GM12892 (cell line): ENCODE data around the gene PTCHD1.

Experiments
- DNase-seq: peaks from one replicate; pipeline ENCODE4 v3.0.0; 2011; ENCODE audit not compliant: insufficient read length
- FAIRE-seq: peaks from 2 replicates; lab custom pipeline; 2011; peaks lifted over from hg19 to GRCh38; lab: Jason Lieb, UNC
- POLR2A ChIP-seq: IDR thresholded peaks from 2 replicates; pipeline ENCODE4 v1.6.1; 2011; ENCODE audit warnings: low read depth, low read length, control low read depth
- POLR2AphosphoS5 ChIP-seq: IDR thresholded peaks from 2 replicates; pipeline ENCODE4 v1.6.1; 2011; ENCODE audit warnings: low read depth, low read length, control low read depth
- TAF1 ChIP-seq: IDR thresholded peaks from 2 replicates; pipeline ENCODE4 v1.6.1; 2011; ENCODE audit warnings: low read depth, mild to moderate bottlenecking, control low read depth, low read length, borderline replicate concordance

The PTCHD1 gene

DNA sequence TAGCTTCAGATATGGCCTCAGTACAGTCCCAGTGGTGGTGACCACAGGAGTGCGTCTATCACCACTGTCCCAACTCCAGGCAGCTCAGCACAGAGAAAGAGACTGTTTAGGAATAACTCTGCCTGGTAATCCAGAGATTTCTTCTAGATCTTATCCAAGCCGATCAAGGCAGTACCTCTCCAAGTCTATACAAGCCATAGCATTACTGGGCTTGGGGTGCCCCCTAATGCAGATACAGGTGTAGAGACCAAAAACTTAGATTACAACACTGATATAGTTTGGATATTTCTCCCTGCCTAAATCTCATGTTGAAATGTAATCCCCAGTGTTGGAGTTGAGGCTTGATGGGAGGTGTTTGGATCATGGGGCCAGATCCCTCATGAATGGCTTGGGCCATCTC, 100.9 kb downstream of the PTCHD1 start:
- FAIRE-seq (no peak), DNase-seq (no peak)
- TF ChIP-seq TAF1 (no peak), POLR2A (no peak), POLR2AphosphoS5 (no peak)

DNA sequence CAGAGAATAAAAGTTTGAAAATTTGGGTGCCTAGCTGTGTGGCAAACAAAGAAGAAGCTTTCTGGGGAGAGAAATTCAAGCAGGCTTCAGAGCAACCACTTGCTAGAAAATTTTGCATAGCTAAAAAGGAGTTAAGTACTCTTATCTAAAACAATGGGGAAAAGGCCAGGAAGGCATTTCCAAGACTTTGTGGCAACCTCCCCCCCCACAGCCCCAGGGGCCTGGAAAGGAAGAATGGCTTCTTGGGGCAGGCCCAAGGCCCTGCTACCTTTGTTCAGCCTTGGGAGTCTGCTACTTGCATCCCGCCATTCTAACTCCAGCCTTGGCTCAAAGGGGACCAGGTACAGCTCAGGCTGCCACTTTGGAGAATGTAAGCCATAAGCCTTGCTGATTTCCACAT, 102.2 kb downstream of the PTCHD1 start:
- FAIRE-seq (no peak), DNase-seq (no peak)
- TF ChIP-seq TAF1 (no peak), POLR2A (no peak), POLR2AphosphoS5 (no peak)

DNA sequence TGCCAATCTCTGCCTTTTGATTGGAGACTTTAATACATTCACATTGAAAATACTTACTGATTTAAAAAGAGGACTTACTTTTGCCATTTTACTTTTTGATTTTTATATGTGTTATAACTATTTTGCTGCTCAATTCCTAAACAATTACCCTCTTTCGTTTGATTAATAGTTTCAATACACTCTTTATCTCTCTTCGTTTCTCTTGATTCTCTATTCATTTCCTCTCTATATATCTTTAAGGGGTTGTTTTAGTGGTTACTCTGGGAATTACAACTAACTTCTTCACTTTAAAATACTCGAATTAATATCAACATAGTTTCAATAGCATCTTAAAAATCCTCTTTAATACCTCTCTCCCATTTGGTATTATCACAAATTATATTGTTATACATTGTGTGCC, 116.6 kb downstream of the PTCHD1 start:
- no peak for DNase-seq
- FAIRE-seq: no peak

More for the DNA sequence above, 116.6 kb downstream of the PTCHD1 start:
- TF ChIP-seq POLR2A (no peak), TAF1 (no peak), POLR2AphosphoS5 (no peak)
